Lower leg skin (tissue), 4 donors: Measurements from ENCODE around the gene UBTD1. TPM values are rescaled to one million over a fixed set of nuclear protein-coding genes. Genes with fewer than 3 reads are reported as not detected.

Experiments
- DNase-seq, 2 donors: peaks; one replicate each; pipeline ENCODE4 v3.0.0-alpha.2; 2019; ENCODE audit warnings: low spot score in 2 of 2
- H3K4me3 ChIP-seq: fragments of 200-600 bp; sonication (generic); 2 replicates; pipeline ENCODE4 v1.5.1; 2017; ENCODE audit warnings: mild to moderate bottlenecking, low read depth; ENCODE audit not compliant: poor library complexity, severe bottlenecking
- POLR2A ChIP-seq, 2 donors: fragments of 450-650 bp; IDR thresholded peaks; one replicate each; pipeline ENCODE4 v1.6.1; 2016 to 2017; ENCODE audit warnings: antibody characterized with exemption in 2 of 2, mild to moderate bottlenecking in 1 of 2, moderate library complexity in 1 of 2
- WGBS, 2 donors: methylation state at CpG; one replicate each; pipeline ENCODE4 v1.1.5; 2018; 5-methylcytosine and 5-hydroxymethylcytosine counted together
- intact Hi-C: fragments of 100-400 bp; cut with DNase I; formaldehyde crosslinking; loops from one replicate; pipeline ENCODE4 v1.15.0; 2023; ENCODE audit warnings: low total_unique reads
- total RNA-seq, 4 donors: library from RNA; depleted of rRNA; stranded (reverse); fragments of >200 nt; gene quantifications; one replicate each; pipeline ENCODE4 v1.1.0, GENCODE V29; 2016
- TF ChIP-seq, protein P1 (sequence below), 3 donors: fragments of 450-650 bp; IDR thresholded peaks; one replicate each; pipeline ENCODE4 v1.5.1; 2016; ENCODE audit warnings: antibody characterized with exemption in 3 of 3, mild to moderate bottlenecking in 3 of 3, moderate library complexity in 2 of 3

UBTD1 gene
- total RNA-seq, 4 donors from 2014 or later, result 42.7 to 60.6 (median 59.6) TPM

DNA sequence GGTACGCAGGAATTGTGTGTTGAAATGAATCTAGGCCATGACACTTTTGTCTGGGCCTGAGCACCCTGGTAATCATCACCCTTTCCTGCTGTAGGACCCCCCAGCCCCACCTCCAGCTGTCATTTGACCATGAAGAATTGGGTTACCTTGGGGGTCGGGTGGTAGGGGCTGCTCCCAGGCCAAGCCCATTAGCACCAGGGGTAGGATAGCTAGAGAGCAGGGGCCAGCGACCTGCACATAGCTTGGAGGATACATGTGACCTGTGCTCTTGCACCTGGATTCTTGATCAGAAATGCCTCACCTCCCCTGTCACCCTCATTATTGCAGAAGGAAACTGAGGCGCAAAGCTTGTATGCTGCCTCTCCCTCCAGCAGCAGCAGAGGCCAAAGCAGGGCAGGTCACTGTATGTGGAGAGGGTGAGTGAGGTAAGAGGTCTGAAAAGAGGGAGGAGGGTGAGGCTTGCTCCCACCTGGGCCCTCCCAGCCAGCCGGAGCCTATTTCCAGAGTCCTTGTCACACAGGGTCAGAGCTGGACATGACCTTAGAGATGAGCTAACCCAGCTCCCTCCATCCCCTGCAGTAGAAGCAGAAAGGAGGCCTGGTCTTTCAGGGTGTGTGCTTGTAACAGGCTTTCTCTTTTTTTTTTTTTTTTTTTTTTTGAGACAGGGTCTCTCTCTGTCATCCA lies 38.6 kb downstream of the UBTD1 start:
- TF ChIP-seq, protein P1, sequence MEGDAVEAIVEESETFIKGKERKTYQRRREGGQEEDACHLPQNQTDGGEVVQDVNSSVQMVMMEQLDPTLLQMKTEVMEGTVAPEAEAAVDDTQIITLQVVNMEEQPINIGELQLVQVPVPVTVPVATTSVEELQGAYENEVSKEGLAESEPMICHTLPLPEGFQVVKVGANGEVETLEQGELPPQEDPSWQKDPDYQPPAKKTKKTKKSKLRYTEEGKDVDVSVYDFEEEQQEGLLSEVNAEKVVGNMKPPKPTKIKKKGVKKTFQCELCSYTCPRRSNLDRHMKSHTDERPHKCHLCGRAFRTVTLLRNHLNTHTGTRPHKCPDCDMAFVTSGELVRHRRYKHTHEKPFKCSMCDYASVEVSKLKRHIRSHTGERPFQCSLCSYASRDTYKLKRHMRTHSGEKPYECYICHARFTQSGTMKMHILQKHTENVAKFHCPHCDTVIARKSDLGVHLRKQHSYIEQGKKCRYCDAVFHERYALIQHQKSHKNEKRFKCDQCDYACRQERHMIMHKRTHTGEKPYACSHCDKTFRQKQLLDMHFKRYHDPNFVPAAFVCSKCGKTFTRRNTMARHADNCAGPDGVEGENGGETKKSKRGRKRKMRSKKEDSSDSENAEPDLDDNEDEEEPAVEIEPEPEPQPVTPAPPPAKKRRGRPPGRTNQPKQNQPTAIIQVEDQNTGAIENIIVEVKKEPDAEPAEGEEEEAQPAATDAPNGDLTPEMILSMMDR (IDR thresholded peaks at IDR 0.05), result no peak
- TF ChIP-seq POLR2A (IDR thresholded peaks at IDR 0.05), result no peak
- H3K4me3 ChIP-seq, result no peak overlapping the region
- intact Hi-C loops, result no loop called here
- WGBS, 2 donors, result 86 to 89% methylated on average over 5 of the region's 5 CpGs
- DNase-seq, result no peak

DNA sequence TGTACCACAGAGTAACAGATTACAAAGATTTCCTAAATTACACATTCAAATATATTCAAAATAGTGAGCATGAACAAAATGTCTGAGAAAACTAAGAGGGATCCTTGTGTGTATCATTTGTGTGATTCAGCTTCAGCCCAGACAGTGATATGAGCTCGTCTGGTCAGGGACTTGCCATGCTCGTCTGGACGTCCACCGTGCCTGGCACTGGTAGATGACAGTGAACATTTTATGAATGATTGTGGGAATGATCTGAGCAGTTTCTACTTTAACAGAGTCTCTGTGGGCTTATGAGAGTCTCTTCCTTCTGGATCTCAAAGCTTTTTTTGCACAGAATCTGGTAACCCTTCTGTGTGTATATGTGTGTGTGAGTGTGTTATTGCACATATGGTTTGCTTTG lies 39.7 kb downstream of the UBTD1 start:
- H3K4me3 ChIP-seq, result no peak overlapping the region
- 32 to 46% methylated on average over 4 of the region's 4 CpGs for WGBS, 2 donors
- no peak for TF ChIP-seq POLR2A (IDR thresholded peaks at IDR 0.05)
- TF ChIP-seq, protein P1 (IDR thresholded peaks at IDR 0.05), result no peak
- intact Hi-C loops, result no loop called here
- no peak for DNase-seq

- 53 to 69% methylated on average over 2 to 4 of the region's 4 CpGs for WGBS, 2 donors
- no peak for TF ChIP-seq POLR2A (IDR thresholded peaks at IDR 0.05)
- TF ChIP-seq, protein P1 (IDR thresholded peaks at IDR 0.05), result no peak
- intact Hi-C loops, result no loop called here
- DNase-seq, result peak; percentile 69 to 90
- H3K4me3 ChIP-seq, result no peak overlapping the region
These were observed 40.1 kb downstream of the UBTD1 start for GRCh38 chr10:97538839-97539238.

- intact Hi-C loops, result no loop called here
These were observed 40.9 kb downstream of the UBTD1 start for GRCh38 chr10:97539523-97540200.

DNA sequence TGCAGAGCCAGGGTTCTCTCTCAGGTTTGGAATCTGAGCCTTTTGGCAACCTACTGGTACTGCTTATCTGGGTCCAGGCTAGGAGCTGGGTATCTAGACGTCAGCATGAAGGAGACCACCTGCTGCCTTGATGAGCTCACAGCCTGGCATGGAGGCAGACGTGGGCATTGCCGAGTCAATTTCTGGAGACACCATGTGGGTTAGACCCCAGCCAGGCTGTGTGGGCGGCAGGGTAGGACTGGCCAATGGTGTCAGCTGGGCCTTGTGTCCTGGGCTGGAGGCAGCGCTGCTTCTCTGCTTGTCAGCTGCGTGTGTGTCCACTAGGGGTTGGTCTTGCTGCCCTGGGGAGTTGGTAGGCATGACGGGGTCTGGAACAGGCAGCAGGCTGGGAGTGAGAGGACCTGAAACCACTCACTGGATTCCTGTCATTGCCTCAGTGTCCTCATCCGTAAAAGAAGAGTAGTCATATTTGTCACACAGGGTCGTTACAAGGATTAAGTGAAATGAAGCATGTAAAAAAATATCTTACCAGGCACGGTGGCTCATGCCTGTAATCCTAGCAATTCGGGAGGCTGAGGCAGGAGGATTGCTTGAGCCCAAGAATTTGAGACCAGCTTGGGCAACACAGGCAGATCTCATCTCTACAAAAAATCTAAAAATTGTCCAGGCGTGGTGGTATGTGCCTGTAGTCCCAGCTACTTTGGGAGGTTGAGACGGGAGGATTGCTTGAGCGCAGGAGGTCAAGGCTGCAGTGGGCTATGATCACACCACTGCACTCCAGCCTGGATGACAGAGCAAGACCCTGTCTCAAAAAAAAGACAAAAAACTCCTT lies 42.2 kb downstream of the UBTD1 start:
- TF ChIP-seq, protein P1 (IDR thresholded peaks at IDR 0.05), result no peak
- no peak for TF ChIP-seq POLR2A (IDR thresholded peaks at IDR 0.05)
- intact Hi-C loops, result no loop called here
- WGBS, 2 donors, result 84 to 87% methylated on average over 11 to 14 of the region's 14 CpGs
- no peak for DNase-seq
- no peak overlapping the region for H3K4me3 ChIP-seq

More at GRCh38 chr10:97539523-97540200, 40.9 kb downstream of the UBTD1 start:
- no peak for DNase-seq
- TF ChIP-seq, protein P1 (IDR thresholded peaks at IDR 0.05), result no peak
- no peak for TF ChIP-seq POLR2A (IDR thresholded peaks at IDR 0.05)
- H3K4me3 ChIP-seq, result no peak overlapping the region
- WGBS, 2 donors, result 44 to 46% methylated on average over 6 of the region's 6 CpGs
